HepG2 (cell line): ENCODE measurements around the gene P2RX3. TPM values are rescaled to one million over a fixed set of nuclear protein-coding genes. Genes with fewer than 3 reads are reported as not detected.

Source experiments
- ATAC-seq: fragments of 200-7000 bp; cut with Tn5 transposase; 3 replicates; pipeline ENCODE4 v1.9.1; 2020; ENCODE audit warnings: mild to moderate bottlenecking, moderate library complexity
- BruUV-seq: library from RNA; stranded (reverse); fragments of 400-500 nt; replicated peaks from 2 replicates; lab custom pipeline; 2021; lab: Mats Ljungman, UMichigan
- CTCF ChIA-PET: fragments of 300-600 bp; formaldehyde crosslinking; extraction: SDS; loops from one replicate; lab custom pipeline; 2021; ENCODE audit warnings: low total read pairs, inconsistent platforms, low intra/inter-chr PET ratio; lab: Yijun Ruan, JAX
- POLR2A ChIA-PET: fragments of 350-600 bp; sonication (Branson Sonifier 250); formaldehyde crosslinking; loops from one replicate; lab custom pipeline; 2020; ENCODE audit warnings: antibody characterized with exemption, inconsistent platforms; lab: Yijun Ruan, JAX
- DNase-seq: peaks from one replicate; pipeline ENCODE4 v3.0.0-alpha.2; 2015; ENCODE audit warnings: low spot score
- FAIRE-seq: peaks from 3 replicates; lab custom pipeline; 2011; peaks lifted over from hg19 to GRCh38; lab: Jason Lieb, UNC
- H2AFZ ChIP-seq: one replicate; pipeline ENCODE4 v1.6.1; 2011; ENCODE audit warnings: low read length, inconsistent platforms
- H3K27ac ChIP-seq: fragments of 300-600 bp; 3 replicates; pipeline ENCODE4 v1.8.0; 2011; ENCODE audit warnings: mixed run types, mild to moderate bottlenecking, mixed read lengths, low read length, inconsistent platforms; ENCODE audit not compliant: insufficient read depth; ENCODE audit errors: extremely low read length
- H3K27me3 ChIP-seq, 2 experiments: fragments of 200-600 bp in 1 of 2; 2 replicates in 1 of 2; 3 replicates in 1 of 2; pipeline versions ENCODE4 v1.6.0 to v1.8.0; 2011; ENCODE audit warnings: low read length in 2 of 2, mild to moderate bottlenecking in 2 of 2, moderate library complexity in 2 of 2, inconsistent platforms in 1 of 2; ENCODE audit not compliant: insufficient read depth in 2 of 2, control insufficient read depth in 1 of 2
- H3K36me3 ChIP-seq, 2 experiments: fragments of 200-600 bp in 1 of 2; replicated peaks in 1 of 2; 2 replicates in 1 of 2; 3 replicates in 1 of 2; pipeline versions ENCODE4 v1.5.1 to v1.8.0; 2011; ENCODE audit warnings: low read length in 2 of 2, inconsistent platforms in 1 of 2; ENCODE audit not compliant: insufficient read depth in 2 of 2, control insufficient read depth in 1 of 2
- H3K4me1 ChIP-seq: 2 replicates; pipeline ENCODE4 v1.5.1; 2012; ENCODE audit warnings: low read length, inconsistent platforms; ENCODE audit not compliant: insufficient read depth
- H3K4me2 ChIP-seq: 2 replicates; pipeline ENCODE4 v1.6.0; 2011; ENCODE audit warnings: low read depth, low read length, inconsistent platforms
- H3K4me3 ChIP-seq, 3 experiments: fragments of 200-600 bp in 1 of 3; sonication (generic), shearing (Covaris generic) in 1 of 3; replicated peaks in 1 of 3; 2 replicates each; pipeline ENCODE4 v1.5.1; 2011 to 2016; ENCODE audit warnings: low read length in 3 of 3, inconsistent platforms in 2 of 3, low read depth in 2 of 3, mild to moderate bottlenecking in 2 of 3, control low read depth in 1 of 3, mixed read lengths in 1 of 3; ENCODE audit not compliant: insufficient read depth in 1 of 3
- H3K79me2 ChIP-seq: one replicate; pipeline ENCODE4 v1.6.1; 2011; ENCODE audit warnings: low read length, inconsistent platforms; ENCODE audit not compliant: insufficient read depth
- H3K9ac ChIP-seq: 2 replicates; pipeline ENCODE4 v1.6.0; 2011; ENCODE audit warnings: mild to moderate bottlenecking, low read depth, low read length, inconsistent platforms; ENCODE audit not compliant: insufficient read depth
- H3K9me3 ChIP-seq: 2 replicates; pipeline ENCODE4 v1.5.1; 2012; ENCODE audit warnings: mild to moderate bottlenecking, low read length
- H4K20me1 ChIP-seq: 2 replicates; pipeline ENCODE4 v1.6.0; 2011; ENCODE audit warnings: inconsistent platforms, mild to moderate bottlenecking, low read length, moderate library complexity; ENCODE audit not compliant: insufficient read depth
- MEF2D ChIP-seq: sonication (generic); formaldehyde crosslinking; IDR thresholded peaks from 2 replicates; pipeline ENCODE4 v1.5.1; 2020; ENCODE audit warnings: mild to moderate bottlenecking, missing genetic modification reagents
- POLR2AphosphoS2 ChIP-seq: IDR thresholded peaks from 2 replicates; pipeline ENCODE4 v1.6.1; 2011; ENCODE audit warnings: low read depth, low read length, improper control_type of control experiment
- SIX1 ChIP-seq: sonication (generic); formaldehyde crosslinking; IDR thresholded peaks from 2 replicates; pipeline ENCODE4 v1.4.0; 2020; ENCODE audit warnings: missing genetic modification reagents, borderline replicate concordance
- SNAPC2 ChIP-seq: sonication (generic); formaldehyde crosslinking; IDR thresholded peaks from 2 replicates; pipeline ENCODE4 v1.8.1; 2022; ENCODE audit warnings: mild to moderate bottlenecking, missing genetic modification reagents
- TARDBP ChIP-seq: sonication (generic); formaldehyde crosslinking; IDR thresholded peaks from 2 replicates; pipeline ENCODE4 v1.8.0; 2022; ENCODE audit warnings: mild to moderate bottlenecking, missing genetic modification reagents
- ZHX1 ChIP-seq: sonication (generic); formaldehyde crosslinking; IDR thresholded peaks from 2 replicates; pipeline ENCODE4 v1.8.1; 2022; ENCODE audit warnings: low read depth, mild to moderate bottlenecking, missing genetic modification reagents
- ZNF44 ChIP-seq: sonication (generic); formaldehyde crosslinking; IDR thresholded peaks from 2 replicates; pipeline ENCODE4 v1.5.1; 2020; ENCODE audit warnings: mild to moderate bottlenecking, missing genetic modification reagents
- ZNF629 ChIP-seq: sonication (generic); formaldehyde crosslinking; conservative IDR thresholded peaks from 2 replicates; pipeline ENCODE4 v1.5.0; 2020; ENCODE audit warnings: missing genetic modification reagents
- WGBS: methylation state at CpG from one replicate; pipeline ENCODE4 v1.1.6; 2017; ENCODE audit warnings: low lambda C conversion rate; 5-methylcytosine and 5-hydroxymethylcytosine counted together
- in situ Hi-C: cut with HindIII; loops from 2 replicates; pipeline ENCODE4 v1.10.0; 2017; ENCODE audit warnings: low pct_unique_long_range_greater_than_20kb; ENCODE audit not compliant: extremely low pct_ligation_motif_present
- intact Hi-C: fragments of 100-400 bp; cut with micrococcal nuclease; formaldehyde crosslinking; loops from one replicate; pipeline ENCODE4 v1.10.0; 2022; ENCODE audit not compliant: unreplicated experiment
- polyA plus RNA-seq, 8 experiments: library from polyadenylated mRNA; depleted of rRNA in 3 of 8; stranded (reverse) in 7 of 8; unstranded in 1 of 8; fragments of >200 nt; fragmentation: Illumina TruSeq in 4 of 8; extraction: Trizol in 4 of 8; gene quantifications; 2 replicates each; pipeline versions ENCODE4 v1.2.1 to v1.2.3, GENCODE V29; 2011 to 2016; ENCODE audit warnings: low read depth in 4 of 8, missing spikeins in 1 of 8, mixed read lengths in 1 of 8; ENCODE audit not compliant: insufficient read depth in 1 of 8
- total RNA-seq, 5 experiments: library from RNA; depleted of rRNA; stranded (reverse); fragments of >200 nt; fragmentation: Illumina TruSeq; extraction: Trizol; gene quantifications; 2 replicates each; pipeline ENCODE4 v1.2.3, GENCODE V29; 2016; ENCODE audit warnings: low read depth in 1 of 5

Gene P2RX3
- total and polyA plus RNA-seq, 2 of the 13 experiments (the other 11 are each of a cell fraction or from before 2014, with no cell fraction given): 0.08 TPM; not detected in 1

GRCh38 chr11:57358543-57358961 is 20.4 kb downstream of the P2RX3 start:
- Histone ChIP-seq H3K4me2 (no peak overlapping the region), H3K27ac (no peak overlapping the region), H3K36me3 (no peaks in the 10 kb centered on the region), H3K27me3 (peaks cover 0 to 8% of the 10 kb centered on the region in 2 experiments; a peak in 2 of 5 replicates), H4K20me1 (no peaks in the 10 kb centered on the region), H3K79me2 (no peaks in the 10 kb centered on the region), H3K9ac (no peak overlapping the region), H2AFZ (no peak overlapping the region), H3K4me1 (peaks cover 15% of the 10 kb centered on the region), H3K9me3 (no peaks in the 10 kb centered on the region), H3K4me3 (no peak overlapping the region)
- intact Hi-C loops (no loop called here), in situ Hi-C loops (loop anchor here (10.0 kb wide), 1 partner anchor 514 kb away; no protein-coding TSS in a partner anchor)
- ChIA-PET POLR2A (no interaction called here), CTCF (no interaction called here)
- FAIRE-seq: no peak
- no peak for DNase-seq
- BruUV-seq: no TSS peak
- no peak for ATAC-seq
- WGBS: 62% methylated on average over 8 of the region's 9 CpGs
- no peak for TF ChIP-seq SIX1
- peak; percentile 67 for TF ChIP-seq ZNF629 (CRISPR knock-in tag)
- no peak for TF ChIP-seq TARDBP (CRISPR knock-in tag)
- TF ChIP-seq POLR2AphosphoS2: no peak
- no peak for TF ChIP-seq MEF2D (CRISPR knock-in tag)
- no peak for TF ChIP-seq ZNF44
- no peak for TF ChIP-seq ZHX1 (CRISPR knock-in tag)
- no peak for TF ChIP-seq SNAPC2 (CRISPR knock-in tag)
